HepG2 (cell line): Measurements from ENCODE around the gene CDC123. TPM values are rescaled to one million over a fixed set of nuclear protein-coding genes. Genes with fewer than 3 reads are reported as not detected.
"Not testable (repeated sequence)": the region's sequence is repeated elsewhere in the genome, so short reads cannot be mapped to it uniquely, and the experiment has no call there.

Source experiments
- ATAC-seq: fragments of 200-7000 bp; cut with Tn5 transposase; 3 replicates; pipeline ENCODE4 v1.9.1; 2020; ENCODE audit warnings: mild to moderate bottlenecking, moderate library complexity
- BruUV-seq: library from RNA; stranded (reverse); fragments of 400-500 nt; replicated peaks from 2 replicates; lab custom pipeline; 2021; lab: Mats Ljungman, UMichigan
- CTCF ChIA-PET: fragments of 300-600 bp; formaldehyde crosslinking; extraction: SDS; loops from one replicate; lab custom pipeline; 2021; ENCODE audit warnings: low total read pairs, inconsistent platforms, low intra/inter-chr PET ratio; lab: Yijun Ruan, JAX
- POLR2A ChIA-PET: fragments of 350-600 bp; sonication (Branson Sonifier 250); formaldehyde crosslinking; loops from one replicate; lab custom pipeline; 2020; ENCODE audit warnings: antibody characterized with exemption, inconsistent platforms; lab: Yijun Ruan, JAX
- DNase-seq: peaks from one replicate; pipeline ENCODE4 v3.0.0-alpha.2; 2015; ENCODE audit warnings: low spot score
- FAIRE-seq: peaks from 3 replicates; lab custom pipeline; 2011; peaks lifted over from hg19 to GRCh38; lab: Jason Lieb, UNC
- H2AFZ ChIP-seq: one replicate; pipeline ENCODE4 v1.6.1; 2011; ENCODE audit warnings: low read length, inconsistent platforms
- H3K27ac ChIP-seq: fragments of 300-600 bp; 3 replicates; pipeline ENCODE4 v1.8.0; 2011; ENCODE audit warnings: mixed run types, mild to moderate bottlenecking, mixed read lengths, low read length, inconsistent platforms; ENCODE audit not compliant: insufficient read depth; ENCODE audit errors: extremely low read length
- H3K27me3 ChIP-seq, 2 experiments: fragments of 200-600 bp in 1 of 2; 2 replicates in 1 of 2; 3 replicates in 1 of 2; pipeline versions ENCODE4 v1.6.0 to v1.8.0; 2011; ENCODE audit warnings: low read length in 2 of 2, mild to moderate bottlenecking in 2 of 2, moderate library complexity in 2 of 2, inconsistent platforms in 1 of 2; ENCODE audit not compliant: insufficient read depth in 2 of 2, control insufficient read depth in 1 of 2
- H3K36me3 ChIP-seq, 2 experiments: fragments of 200-600 bp in 1 of 2; replicated peaks in 1 of 2; 2 replicates in 1 of 2; 3 replicates in 1 of 2; pipeline versions ENCODE4 v1.5.1 to v1.8.0; 2011; ENCODE audit warnings: low read length in 2 of 2, inconsistent platforms in 1 of 2; ENCODE audit not compliant: insufficient read depth in 2 of 2, control insufficient read depth in 1 of 2
- H3K4me1 ChIP-seq: 2 replicates; pipeline ENCODE4 v1.5.1; 2012; ENCODE audit warnings: low read length, inconsistent platforms; ENCODE audit not compliant: insufficient read depth
- H3K4me2 ChIP-seq: 2 replicates; pipeline ENCODE4 v1.6.0; 2011; ENCODE audit warnings: low read depth, low read length, inconsistent platforms
- H3K4me3 ChIP-seq, 3 experiments: fragments of 200-600 bp in 1 of 3; sonication (generic), shearing (Covaris generic) in 1 of 3; replicated peaks in 1 of 3; 2 replicates each; pipeline ENCODE4 v1.5.1; 2011 to 2016; ENCODE audit warnings: low read length in 3 of 3, inconsistent platforms in 2 of 3, low read depth in 2 of 3, mild to moderate bottlenecking in 2 of 3, control low read depth in 1 of 3, mixed read lengths in 1 of 3; ENCODE audit not compliant: insufficient read depth in 1 of 3
- H3K79me2 ChIP-seq: one replicate; pipeline ENCODE4 v1.6.1; 2011; ENCODE audit warnings: low read length, inconsistent platforms; ENCODE audit not compliant: insufficient read depth
- H3K9ac ChIP-seq: 2 replicates; pipeline ENCODE4 v1.6.0; 2011; ENCODE audit warnings: mild to moderate bottlenecking, low read depth, low read length, inconsistent platforms; ENCODE audit not compliant: insufficient read depth
- H3K9me3 ChIP-seq: 2 replicates; pipeline ENCODE4 v1.5.1; 2012; ENCODE audit warnings: mild to moderate bottlenecking, low read length
- H4K20me1 ChIP-seq: 2 replicates; pipeline ENCODE4 v1.6.0; 2011; ENCODE audit warnings: inconsistent platforms, mild to moderate bottlenecking, low read length, moderate library complexity; ENCODE audit not compliant: insufficient read depth
- ELF3 ChIP-seq: IDR thresholded peaks from 2 replicates; pipeline ENCODE4 v1.6.1; 2016; ENCODE audit warnings: missing genetic modification reagents, missing compliant biosample characterization
- ZNF530 ChIP-seq: sonication (generic); formaldehyde crosslinking; IDR thresholded peaks from 2 replicates; pipeline ENCODE4 v1.5.0; 2020; ENCODE audit warnings: low read depth, mild to moderate bottlenecking, missing genetic modification reagents
- ZNF619 ChIP-seq: sonication (generic); formaldehyde crosslinking; IDR thresholded peaks from 2 replicates; pipeline ENCODE4 v1.4.0; 2020; ENCODE audit warnings: mild to moderate bottlenecking, missing genetic modification reagents
- ZNF772 ChIP-seq: sonication (generic); formaldehyde crosslinking; IDR thresholded peaks from 2 replicates; pipeline ENCODE4 v1.5.0; 2020; ENCODE audit warnings: mild to moderate bottlenecking, missing genetic modification reagents
- ZSCAN30 ChIP-seq: sonication (generic); formaldehyde crosslinking; IDR thresholded peaks from 2 replicates; pipeline ENCODE4 v1.5.0; 2020; ENCODE audit warnings: mild to moderate bottlenecking, missing genetic modification reagents
- WGBS: methylation state at CpG from one replicate; pipeline ENCODE4 v1.1.6; 2017; ENCODE audit warnings: low lambda C conversion rate; 5-methylcytosine and 5-hydroxymethylcytosine counted together
- in situ Hi-C: cut with HindIII; loops from 2 replicates; pipeline ENCODE4 v1.10.0; 2017; ENCODE audit warnings: low pct_unique_long_range_greater_than_20kb; ENCODE audit not compliant: extremely low pct_ligation_motif_present
- intact Hi-C: fragments of 100-400 bp; cut with micrococcal nuclease; formaldehyde crosslinking; loops from one replicate; pipeline ENCODE4 v1.10.0; 2022; ENCODE audit not compliant: unreplicated experiment
- polyA plus RNA-seq, 8 experiments: library from polyadenylated mRNA; depleted of rRNA in 3 of 8; stranded (reverse) in 7 of 8; unstranded in 1 of 8; fragments of >200 nt; fragmentation: Illumina TruSeq in 4 of 8; extraction: Trizol in 4 of 8; gene quantifications; 2 replicates each; pipeline versions ENCODE4 v1.2.1 to v1.2.3, GENCODE V29; 2011 to 2016; ENCODE audit warnings: low read depth in 4 of 8, missing spikeins in 1 of 8, mixed read lengths in 1 of 8; ENCODE audit not compliant: insufficient read depth in 1 of 8
- total RNA-seq, 5 experiments: library from RNA; depleted of rRNA; stranded (reverse); fragments of >200 nt; fragmentation: Illumina TruSeq; extraction: Trizol; gene quantifications; 2 replicates each; pipeline ENCODE4 v1.2.3, GENCODE V29; 2016; ENCODE audit warnings: low read depth in 1 of 5
- TF ChIP-seq, protein P1 (sequence below): sonication (generic); formaldehyde crosslinking; IDR thresholded peaks from 2 replicates; pipeline ENCODE4 v1.4.0; 2020; ENCODE audit warnings: missing genetic modification reagents, borderline replicate concordance
- TF ChIP-seq, protein P2 (sequence below): sonication (generic); formaldehyde crosslinking; IDR thresholded peaks from 2 replicates; pipeline ENCODE4 v1.5.0; 2020; ENCODE audit warnings: missing genetic modification reagents
- TF ChIP-seq, protein P3 (sequence below): sonication (generic); formaldehyde crosslinking; IDR thresholded peaks from 2 replicates; pipeline ENCODE4 v1.8.1; 2022; ENCODE audit warnings: mild to moderate bottlenecking, missing genetic modification reagents
- TF ChIP-seq, protein P4 (sequence below): IDR thresholded peaks from 2 replicates; pipeline ENCODE4 v1.6.1; 2012; ENCODE audit warnings: low read depth, low read length, improper control_type of control experiment

CDC123 gene
- total and polyA plus RNA-seq, 2 of the 13 experiments (the other 11 are each of a cell fraction or from before 2014, with no cell fraction given), result 63.3 to 153 TPM

DNA sequence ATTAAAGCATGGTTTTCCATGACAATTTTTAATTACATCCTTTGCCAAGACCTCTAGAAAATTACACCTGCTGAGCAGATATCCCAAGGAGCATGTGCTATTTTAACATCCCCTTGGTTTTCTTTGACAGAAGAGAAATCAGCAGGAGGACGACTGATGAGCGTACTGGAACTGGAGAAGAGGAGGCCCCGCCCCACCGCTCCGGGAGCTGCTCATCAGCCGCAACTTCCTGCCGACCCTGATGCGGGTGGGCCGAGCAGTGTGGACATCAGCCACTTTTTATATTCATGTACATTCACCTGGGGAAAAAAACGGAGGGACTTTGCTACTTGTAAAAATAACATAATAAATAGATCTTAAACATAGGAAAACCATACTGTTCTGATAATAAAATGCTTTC lies 54.2 kb downstream of the CDC123 start (continued):
- TF ChIP-seq, protein P1, sequence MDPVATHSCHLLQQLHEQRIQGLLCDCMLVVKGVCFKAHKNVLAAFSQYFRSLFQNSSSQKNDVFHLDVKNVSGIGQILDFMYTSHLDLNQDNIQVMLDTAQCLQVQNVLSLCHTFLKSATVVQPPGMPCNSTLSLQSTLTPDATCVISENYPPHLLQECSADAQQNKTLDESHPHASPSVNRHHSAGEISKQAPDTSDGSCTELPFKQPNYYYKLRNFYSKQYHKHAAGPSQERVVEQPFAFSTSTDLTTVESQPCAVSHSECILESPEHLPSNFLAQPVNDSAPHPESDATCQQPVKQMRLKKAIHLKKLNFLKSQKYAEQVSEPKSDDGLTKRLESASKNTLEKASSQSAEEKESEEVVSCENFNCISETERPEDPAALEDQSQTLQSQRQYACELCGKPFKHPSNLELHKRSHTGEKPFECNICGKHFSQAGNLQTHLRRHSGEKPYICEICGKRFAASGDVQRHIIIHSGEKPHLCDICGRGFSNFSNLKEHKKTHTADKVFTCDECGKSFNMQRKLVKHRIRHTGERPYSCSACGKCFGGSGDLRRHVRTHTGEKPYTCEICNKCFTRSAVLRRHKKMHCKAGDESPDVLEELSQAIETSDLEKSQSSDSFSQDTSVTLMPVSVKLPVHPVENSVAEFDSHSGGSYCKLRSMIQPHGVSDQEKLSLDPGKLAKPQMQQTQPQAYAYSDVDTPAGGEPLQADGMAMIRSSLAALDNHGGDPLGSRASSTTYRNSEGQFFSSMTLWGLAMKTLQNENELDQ, result no peak
- no peak for TF ChIP-seq ZNF530 (CRISPR knock-in tag)

DNA sequence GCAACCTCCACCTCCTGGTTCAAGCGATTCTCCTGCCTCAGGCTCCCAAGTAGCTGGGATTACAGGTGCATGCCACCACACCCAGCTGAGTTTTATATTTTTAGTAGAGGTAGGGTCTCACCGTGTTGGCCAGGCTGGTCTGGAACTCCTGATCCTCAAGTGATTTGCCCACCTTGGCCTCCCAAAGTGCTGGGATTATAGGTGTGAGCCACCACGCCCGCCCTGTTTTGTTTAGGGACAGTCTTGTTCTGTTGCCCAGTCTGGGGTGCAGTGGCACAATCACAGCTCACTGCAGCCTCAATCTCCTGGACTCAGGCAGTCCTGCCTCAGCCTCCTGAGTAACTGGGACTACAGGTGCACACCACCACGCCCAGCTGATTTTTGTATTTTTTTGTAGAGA lies 54.7 kb downstream of the CDC123 start:
- 99% methylated on average over 5 of the region's 5 CpGs for WGBS
- H3K27me3 ChIP-seq, H4K20me1 ChIP-seq, H2AFZ ChIP-seq, FAIRE-seq, H3K79me2 ChIP-seq, POLR2A ChIA-PET, DNase-seq, ATAC-seq, H3K9ac ChIP-seq, BruUV-seq, in situ Hi-C loops, H3K4me3 ChIP-seq, H3K4me1 ChIP-seq, H3K9me3 ChIP-seq, H3K4me2 ChIP-seq, CTCF ChIA-PET, H3K27ac ChIP-seq, intact Hi-C loops: not testable (repeated sequence)
- H3K36me3 ChIP-seq, result peaks cover 15 to 16% of the 10 kb centered on the region in 2 experiments; a peak in 4 of 5 replicates

DNA sequence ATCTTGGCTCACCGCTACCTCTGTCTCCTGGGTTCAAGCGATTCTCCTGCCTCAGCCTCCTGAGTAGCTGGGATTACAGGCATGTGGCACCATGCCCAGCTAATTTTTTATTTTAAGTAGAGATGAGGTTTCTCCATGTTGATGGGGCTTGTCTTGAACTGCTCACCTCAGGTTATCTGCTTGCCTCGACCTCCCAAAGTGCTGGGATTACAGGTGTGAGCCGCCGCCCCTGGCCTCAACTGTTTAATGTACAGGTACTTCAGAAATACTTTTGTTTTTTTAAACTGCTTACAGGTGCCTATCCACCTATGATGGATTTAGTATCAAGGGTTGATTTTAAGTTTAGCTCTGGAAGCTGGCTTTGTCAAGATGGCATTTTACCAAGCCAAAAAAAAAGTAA lies 55.6 kb downstream of the CDC123 start:
- no peak overlapping the region for H3K4me2 ChIP-seq
- in situ Hi-C loops, result no loop called here
- no peak for TF ChIP-seq ZSCAN30 (CRISPR knock-in tag)
- TF ChIP-seq, protein P2, sequence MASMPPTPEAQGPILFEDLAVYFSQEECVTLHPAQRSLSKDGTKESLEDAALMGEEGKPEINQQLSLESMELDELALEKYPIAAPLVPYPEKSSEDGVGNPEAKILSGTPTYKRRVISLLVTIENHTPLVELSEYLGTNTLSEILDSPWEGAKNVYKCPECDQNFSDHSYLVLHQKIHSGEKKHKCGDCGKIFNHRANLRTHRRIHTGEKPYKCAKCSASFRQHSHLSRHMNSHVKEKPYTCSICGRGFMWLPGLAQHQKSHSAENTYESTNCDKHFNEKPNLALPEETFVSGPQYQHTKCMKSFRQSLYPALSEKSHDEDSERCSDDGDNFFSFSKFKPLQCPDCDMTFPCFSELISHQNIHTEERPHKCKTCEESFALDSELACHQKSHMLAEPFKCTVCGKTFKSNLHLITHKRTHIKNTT (CRISPR knock-in tag), result no peak
- TF ChIP-seq ZNF772, result no peak
- TF ChIP-seq, protein P3, sequence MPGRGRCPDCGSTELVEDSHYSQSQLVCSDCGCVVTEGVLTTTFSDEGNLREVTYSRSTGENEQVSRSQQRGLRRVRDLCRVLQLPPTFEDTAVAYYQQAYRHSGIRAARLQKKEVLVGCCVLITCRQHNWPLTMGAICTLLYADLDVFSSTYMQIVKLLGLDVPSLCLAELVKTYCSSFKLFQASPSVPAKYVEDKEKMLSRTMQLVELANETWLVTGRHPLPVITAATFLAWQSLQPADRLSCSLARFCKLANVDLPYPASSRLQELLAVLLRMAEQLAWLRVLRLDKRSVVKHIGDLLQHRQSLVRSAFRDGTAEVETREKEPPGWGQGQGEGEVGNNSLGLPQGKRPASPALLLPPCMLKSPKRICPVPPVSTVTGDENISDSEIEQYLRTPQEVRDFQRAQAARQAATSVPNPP (CRISPR knock-in tag), result no peak
- TF ChIP-seq ELF3 (CRISPR knock-in tag), result no peak
- no peak for TF ChIP-seq ZNF619 (CRISPR knock-in tag)
- TF ChIP-seq, protein P4, sequence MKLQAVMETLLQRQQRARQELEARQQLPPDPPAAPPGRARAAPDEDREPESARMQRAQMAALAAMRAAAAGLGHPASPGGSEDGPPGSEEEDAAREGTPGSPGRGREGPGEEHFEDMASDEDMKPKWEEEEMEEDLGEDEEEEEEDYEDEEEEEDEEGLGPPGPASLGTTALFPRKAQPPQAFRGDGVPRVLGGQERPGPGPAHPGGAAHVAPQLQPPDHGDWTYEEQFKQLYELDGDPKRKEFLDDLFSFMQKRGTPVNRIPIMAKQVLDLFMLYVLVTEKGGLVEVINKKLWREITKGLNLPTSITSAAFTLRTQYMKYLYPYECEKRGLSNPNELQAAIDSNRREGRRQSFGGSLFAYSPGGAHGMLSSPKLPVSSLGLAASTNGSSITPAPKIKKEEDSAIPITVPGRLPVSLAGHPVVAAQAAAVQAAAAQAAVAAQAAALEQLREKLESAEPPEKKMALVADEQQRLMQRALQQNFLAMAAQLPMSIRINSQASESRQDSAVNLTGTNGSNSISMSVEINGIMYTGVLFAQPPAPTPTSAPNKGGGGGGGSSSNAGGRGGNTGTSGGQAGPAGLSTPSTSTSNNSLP, result no peak
- TF ChIP-seq, all 625 proteins: peak for 0
- Histone ChIP-seq H3K27ac (no peak overlapping the region), H3K9me3 (no peaks in the 10 kb centered on the region), H3K4me1 (no peaks in the 10 kb centered on the region), H3K36me3 (peaks cover 7 to 8% of the 10 kb centered on the region in 2 experiments; a peak in 4 of 5 replicates), H3K9ac (no peak overlapping the region), H4K20me1 (no peaks in the 10 kb centered on the region), H3K79me2 (no peaks in the 10 kb centered on the region), H2AFZ (no peak overlapping the region), H3K4me3 (no peak overlapping the region), H3K27me3 (no peaks in the 10 kb centered on the region)
- DNase-seq, result no peak
- no TSS peak for BruUV-seq
- no peak for ATAC-seq
- ChIA-PET POLR2A (no interaction called here), CTCF (no interaction called here)
- FAIRE-seq, result no peak
- 98% methylated on average over 5 of the region's 5 CpGs for WGBS
- intact Hi-C loops, result no loop called here
